Measurements from ENCODE around the gene IZUMO2. TPM values are rescaled to one million over a fixed set of nuclear protein-coding genes. Genes with fewer than 3 reads are reported as not detected.
A peak's percentile ranks its signal among the peaks of the same experiment; 100 is the strongest.

The IZUMO2 gene
- total and polyA plus RNA-seq, 9 of the 15 experiments (the other 6 are each of a cell fraction or from before 2014, with no cell fraction given): not detected

DNA sequence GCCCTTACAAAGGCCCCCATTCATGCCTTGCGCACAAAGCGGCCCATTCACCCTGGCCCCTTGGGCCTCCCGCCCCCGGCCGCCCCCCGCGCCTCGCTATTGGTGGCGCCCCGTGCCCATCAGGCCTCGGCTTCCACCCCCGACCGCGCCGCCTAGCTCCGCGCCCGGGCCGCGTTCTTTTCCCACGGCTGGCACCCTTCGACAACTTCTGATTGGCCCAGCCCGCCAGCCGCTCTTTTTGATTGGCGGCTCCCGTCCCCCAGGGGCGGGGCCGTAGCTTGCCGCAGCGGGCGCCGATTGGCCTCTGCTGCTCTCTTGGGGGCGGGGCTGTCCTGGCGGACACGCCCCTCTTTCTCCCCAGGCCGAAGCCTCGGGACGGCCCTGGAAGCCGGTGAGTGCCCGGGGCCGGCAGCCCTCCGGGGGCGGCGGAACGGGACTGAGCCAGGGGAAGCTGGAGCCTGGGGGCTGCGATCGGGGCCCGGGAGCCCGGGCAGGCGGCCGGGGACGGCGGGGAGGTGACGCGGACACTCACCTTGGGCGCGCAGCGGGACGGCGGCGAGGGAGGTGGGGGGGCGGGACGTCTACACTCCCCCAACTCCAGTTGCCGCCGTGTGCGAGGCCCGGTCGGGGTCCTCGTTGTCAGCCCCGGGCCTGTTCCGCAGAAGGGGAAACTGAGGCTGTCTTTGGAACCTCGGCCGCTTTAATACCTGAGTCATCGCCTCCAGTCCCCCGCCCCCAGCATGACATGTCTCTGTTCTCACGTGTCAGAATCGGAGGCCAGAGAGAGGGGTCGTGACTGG is 40.4 kb upstream of the IZUMO2 start, which contains the start of gene MYH14 (continued):
- TF ChIP-seq ZNF318 (IDR thresholded peaks at IDR 0.05; ENCODE audit: borderline replicate concordance in 1 of 2, low read depth in 1 of 2): no peak
- TF ChIP-seq, protein P1, sequence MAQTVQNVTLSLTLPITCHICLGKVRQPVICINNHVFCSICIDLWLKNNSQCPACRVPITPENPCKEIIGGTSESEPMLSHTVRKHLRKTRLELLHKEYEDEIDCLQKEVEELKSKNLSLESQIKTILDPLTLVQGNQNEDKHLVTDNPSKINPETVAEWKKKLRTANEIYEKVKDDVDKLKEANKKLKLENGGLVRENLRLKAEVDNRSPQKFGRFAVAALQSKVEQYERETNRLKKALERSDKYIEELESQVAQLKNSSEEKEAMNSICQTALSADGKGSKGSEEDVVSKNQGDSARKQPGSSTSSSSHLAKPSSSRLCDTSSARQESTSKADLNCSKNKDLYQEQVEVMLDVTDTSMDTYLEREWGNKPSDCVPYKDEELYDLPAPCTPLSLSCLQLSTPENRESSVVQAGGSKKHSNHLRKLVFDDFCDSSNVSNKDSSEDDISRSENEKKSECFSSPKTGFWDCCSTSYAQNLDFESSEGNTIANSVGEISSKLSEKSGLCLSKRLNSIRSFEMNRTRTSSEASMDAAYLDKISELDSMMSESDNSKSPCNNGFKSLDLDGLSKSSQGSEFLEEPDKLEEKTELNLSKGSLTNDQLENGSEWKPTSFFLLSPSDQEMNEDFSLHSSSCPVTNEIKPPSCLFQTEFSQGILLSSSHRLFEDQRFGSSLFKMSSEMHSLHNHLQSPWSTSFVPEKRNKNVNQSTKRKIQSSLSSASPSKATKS (CRISPR knock-in tag; IDR thresholded peaks at IDR 0.05): no peak
- TF ChIP-seq ZNF740 (CRISPR knock-in tag; IDR thresholded peaks at IDR 0.05): no peak
- peak in 1 of 2 experiments; percentile 66; a peak in 1 of 4 replicates for TF ChIP-seq ZNF740 (tag; IDR thresholded peaks at IDR 0.05)
- TF ChIP-seq CHD4 (IDR thresholded peaks at IDR 0.05; ENCODE audit: insufficient read depth, insufficient replicate concordance, low read depth, low read length, poor library complexity, severe bottlenecking): no peak
- TF ChIP-seq HDAC1 (IDR thresholded peaks at IDR 0.05): no peak
- no peak for TF ChIP-seq POLR2AphosphoS5 (IDR thresholded peaks at IDR 0.05; ENCODE audit: control insufficient read depth, insufficient read depth, low read depth, low read length)
- TF ChIP-seq ZNF551 (CRISPR knock-in tag; IDR thresholded peaks at IDR 0.05): no peak
- TF ChIP-seq HBP1 (CRISPR knock-in tag; IDR thresholded peaks at IDR 0.05): no peak
- no peak for TF ChIP-seq PHF21A (IDR thresholded peaks at IDR 0.05; ENCODE audit: borderline replicate concordance, low read depth)
- TF ChIP-seq SP1 (CRISPR knock-in tag; IDR thresholded peaks at IDR 0.05): 0 out of 2 replicates have a peak, but pooled peaks have one; percentile 29
